DOHH2 (cell line): ENCODE data around the gene TJP1.

Experiments used
- H3F3A ChIP-seq: fragments of 200-600 bp; sonication (generic), shearing (Covaris generic); 2 replicates; pipeline ENCODE4 v1.6.0; 2016; ENCODE audit warnings: antibody characterized with exemption, mild to moderate bottlenecking; ENCODE audit not compliant: control insufficient read depth, insufficient read depth
- H3K27ac ChIP-seq: fragments of 200-600 bp; sonication (generic); 2 replicates; pipeline ENCODE4 v1.5.1; 2014; ENCODE audit warnings: low read depth, mild to moderate bottlenecking, low read length, moderate library complexity
- H3K27me3 ChIP-seq: fragments of 200-600 bp; sonication (generic); 2 replicates; pipeline ENCODE4 v1.6.1; 2014; ENCODE audit warnings: mild to moderate bottlenecking, low read length, mixed read lengths; ENCODE audit not compliant: control insufficient read depth
- H3K36me3 ChIP-seq: fragments of 200-600 bp; sonication (generic); 2 replicates; pipeline ENCODE4 v1.6.1; 2014; ENCODE audit warnings: mild to moderate bottlenecking, low read length, moderate library complexity, mixed read lengths; ENCODE audit not compliant: control insufficient read depth
- H3K4me1 ChIP-seq: fragments of 200-600 bp; sonication (generic); 2 replicates; pipeline ENCODE4 v1.6.1; 2014; ENCODE audit warnings: mild to moderate bottlenecking, low read length, mixed read lengths; ENCODE audit not compliant: control insufficient read depth
- H3K4me2 ChIP-seq: fragments of 200-600 bp; sonication (generic); 2 replicates; pipeline ENCODE4 v1.6.0; 2014; ENCODE audit warnings: mild to moderate bottlenecking, low read length, moderate library complexity
- H3K4me3 ChIP-seq: fragments of 200-600 bp; sonication (generic); 2 replicates; pipeline ENCODE4 v1.5.1; 2014; ENCODE audit warnings: mild to moderate bottlenecking, low read length, mixed read lengths
- H3K79me2 ChIP-seq: fragments of 200-600 bp; sonication (generic); 2 replicates; pipeline ENCODE4 v1.6.1; 2014; ENCODE audit warnings: mild to moderate bottlenecking, low read length, mixed read lengths; ENCODE audit not compliant: control insufficient read depth
- H3K9me2 ChIP-seq: fragments of 200-600 bp; sonication (generic); replicated peaks from 2 replicates; pipeline ENCODE4 v1.6.1; 2014; ENCODE audit warnings: mild to moderate bottlenecking, low read length, mixed read lengths; ENCODE audit not compliant: control insufficient read depth
- H3K9me3 ChIP-seq: fragments of 200-600 bp; sonication (generic); 2 replicates; pipeline ENCODE4 v1.6.1; 2014; ENCODE audit warnings: antibody characterized with exemption, low read length, mixed read lengths; ENCODE audit not compliant: control insufficient read depth, insufficient read depth
- H4K20me1 ChIP-seq: fragments of 200-600 bp; sonication (generic); 2 replicates; pipeline ENCODE4 v1.6.0; 2014; ENCODE audit warnings: low read depth, mild to moderate bottlenecking, antibody characterized with exemption, low read length, moderate library complexity; ENCODE audit not compliant: control insufficient read depth, insufficient read depth
- EZH2phosphoT487 ChIP-seq: fragments of 200-600 bp; sonication (generic); IDR thresholded peaks from 2 replicates; pipeline ENCODE4 v1.6.1; 2017; ENCODE audit warnings: borderline replicate concordance, mild to moderate bottlenecking, antibody characterized with exemption, low read length, moderate library complexity, mixed read lengths
- TF ChIP-seq, protein P1 (sequence below): fragments of 200-600 bp; sonication (generic); IDR thresholded peaks from one replicate; pipeline ENCODE4 v1.5.1; 2014; ENCODE audit warnings: antibody characterized with exemption, mild to moderate bottlenecking, low read depth, low read length; ENCODE audit not compliant: poor library complexity, severe bottlenecking

The TJP1 gene

DNA sequence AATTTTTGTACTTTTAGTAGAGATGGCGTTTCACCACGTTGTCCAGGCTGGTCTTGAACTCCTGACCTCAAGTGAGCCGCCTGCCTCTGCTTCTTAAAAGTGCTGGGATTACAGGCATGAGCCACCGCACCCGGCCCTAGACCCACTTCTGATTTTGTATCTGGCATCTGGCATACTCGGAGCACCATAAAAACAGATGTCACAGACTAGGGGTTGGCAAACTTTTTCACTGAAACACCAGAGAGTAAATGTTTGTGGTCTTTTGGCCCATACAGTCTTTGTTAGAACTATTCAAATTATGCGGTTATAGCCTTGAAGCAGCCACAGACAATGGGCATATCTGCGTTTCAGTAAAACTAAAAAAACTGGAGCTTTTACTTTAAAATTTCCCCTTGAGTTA is 110.7 kb downstream of the TJP1 start:
- Histone ChIP-seq H3F3A (no peaks in the 10 kb centered on the region), H3K27ac (no peak overlapping the region), H3K27me3 (no peaks in the 10 kb centered on the region), H3K4me1 (no peaks in the 10 kb centered on the region), H4K20me1 (no peaks in the 10 kb centered on the region), H3K9me2 (no peaks in the 10 kb centered on the region), H3K36me3 (no peaks in the 10 kb centered on the region), H3K9me3 (no peaks in the 10 kb centered on the region), H3K4me3 (no peak overlapping the region), H3K4me2 (no peak overlapping the region), H3K79me2 (no peaks in the 10 kb centered on the region)
- TF ChIP-seq EZH2phosphoT487: no peak
- TF ChIP-seq, protein P1, sequence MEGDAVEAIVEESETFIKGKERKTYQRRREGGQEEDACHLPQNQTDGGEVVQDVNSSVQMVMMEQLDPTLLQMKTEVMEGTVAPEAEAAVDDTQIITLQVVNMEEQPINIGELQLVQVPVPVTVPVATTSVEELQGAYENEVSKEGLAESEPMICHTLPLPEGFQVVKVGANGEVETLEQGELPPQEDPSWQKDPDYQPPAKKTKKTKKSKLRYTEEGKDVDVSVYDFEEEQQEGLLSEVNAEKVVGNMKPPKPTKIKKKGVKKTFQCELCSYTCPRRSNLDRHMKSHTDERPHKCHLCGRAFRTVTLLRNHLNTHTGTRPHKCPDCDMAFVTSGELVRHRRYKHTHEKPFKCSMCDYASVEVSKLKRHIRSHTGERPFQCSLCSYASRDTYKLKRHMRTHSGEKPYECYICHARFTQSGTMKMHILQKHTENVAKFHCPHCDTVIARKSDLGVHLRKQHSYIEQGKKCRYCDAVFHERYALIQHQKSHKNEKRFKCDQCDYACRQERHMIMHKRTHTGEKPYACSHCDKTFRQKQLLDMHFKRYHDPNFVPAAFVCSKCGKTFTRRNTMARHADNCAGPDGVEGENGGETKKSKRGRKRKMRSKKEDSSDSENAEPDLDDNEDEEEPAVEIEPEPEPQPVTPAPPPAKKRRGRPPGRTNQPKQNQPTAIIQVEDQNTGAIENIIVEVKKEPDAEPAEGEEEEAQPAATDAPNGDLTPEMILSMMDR: no peak

DNA sequence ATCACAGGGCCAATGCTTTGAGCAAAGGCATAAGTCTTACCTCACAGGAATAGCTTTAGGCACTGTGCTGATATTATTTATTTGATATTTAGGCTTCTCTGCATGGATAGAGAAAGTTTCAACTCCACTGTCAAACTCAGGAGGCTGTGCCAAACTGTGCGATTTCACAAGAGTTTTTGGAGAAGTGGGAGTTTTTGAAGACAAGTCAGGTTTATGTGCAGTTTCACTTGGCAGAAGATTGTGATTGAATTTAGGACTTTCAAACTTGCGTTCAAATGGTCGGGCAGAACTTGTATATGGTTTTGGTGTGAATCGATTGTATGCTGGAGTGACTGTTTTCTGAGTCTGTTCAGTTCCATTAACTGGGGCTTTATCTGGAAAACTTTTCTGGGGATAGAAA is 113.7 kb downstream of the TJP1 start:
- H3K27me3 ChIP-seq: no peaks in the 10 kb centered on the region
- no peaks in the 10 kb centered on the region for H3K9me3 ChIP-seq
- no peaks in the 10 kb centered on the region for H3K79me2 ChIP-seq
- no peaks in the 10 kb centered on the region for H3K4me1 ChIP-seq
- no peaks in the 10 kb centered on the region for H3F3A ChIP-seq
- no peak overlapping the region for H3K4me3 ChIP-seq
- no peaks in the 10 kb centered on the region for H3K9me2 ChIP-seq
- H3K36me3 ChIP-seq: no peaks in the 10 kb centered on the region
- H3K4me2 ChIP-seq: no peak overlapping the region
- TF ChIP-seq, protein P1: no peak
- TF ChIP-seq EZH2phosphoT487: no peak
- no peak overlapping the region for H3K27ac ChIP-seq
- no peaks in the 10 kb centered on the region for H4K20me1 ChIP-seq

DNA sequence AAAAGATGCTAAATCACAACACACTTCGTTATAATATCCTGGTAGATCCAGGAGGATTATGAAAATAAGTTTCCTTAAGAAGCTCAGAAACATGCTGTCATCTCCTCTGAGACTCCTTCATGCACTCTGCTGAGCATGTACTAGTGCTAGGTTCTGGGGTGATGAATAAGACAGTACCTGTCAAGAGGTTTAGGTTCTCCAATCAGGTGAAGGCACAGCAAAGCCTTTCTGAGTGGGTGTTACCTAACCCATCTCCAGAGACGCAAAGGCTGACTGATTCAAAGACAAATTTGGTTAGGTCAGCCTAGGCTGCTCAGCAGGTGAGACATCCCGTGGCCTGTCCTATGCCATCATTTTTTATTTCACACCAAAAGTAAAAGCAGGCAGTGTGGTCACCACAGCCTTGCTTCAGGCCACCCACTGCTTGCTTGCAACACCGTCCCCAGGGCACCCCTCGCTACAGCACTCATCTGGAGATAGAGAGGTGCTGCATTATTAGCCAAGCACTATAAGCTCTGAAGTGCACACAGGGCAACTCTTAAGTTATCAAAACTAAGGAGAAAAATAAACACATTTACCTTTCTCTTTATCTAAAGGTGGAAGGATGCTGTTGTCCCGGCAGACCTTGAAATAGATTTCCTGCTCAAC is 117.2 kb downstream of the TJP1 start:
- TF ChIP-seq, protein P1: no peak
- TF ChIP-seq EZH2phosphoT487: no peak
- H3K9me2 ChIP-seq: no peaks in the 10 kb centered on the region
- H3K79me2 ChIP-seq: no peaks in the 10 kb centered on the region
- no peaks in the 10 kb centered on the region for H3F3A ChIP-seq
- no peaks in the 10 kb centered on the region for H3K4me1 ChIP-seq
- no peak overlapping the region for H3K4me2 ChIP-seq
- no peak overlapping the region for H3K4me3 ChIP-seq
- H4K20me1 ChIP-seq: no peaks in the 10 kb centered on the region
- H3K27ac ChIP-seq: no peak overlapping the region
- H3K9me3 ChIP-seq: no peaks in the 10 kb centered on the region
- no peaks in the 10 kb centered on the region for H3K36me3 ChIP-seq
- H3K27me3 ChIP-seq: no peaks in the 10 kb centered on the region
